ENCODE measurements around the gene KIF26A. TPM values are rescaled to one million over a fixed set of nuclear protein-coding genes. Genes with fewer than 3 reads are reported as not detected.
A peak's percentile ranks its signal among the peaks of the same experiment; 100 is the strongest.
"Not testable (repeated sequence)": the region's sequence is repeated elsewhere in the genome, so short reads cannot be mapped to it uniquely, and the experiment has no call there.

KIF26A gene
- total RNA-seq, 2 donors from 2014 or later, result 1.1 to 1.6 TPM

DNA sequence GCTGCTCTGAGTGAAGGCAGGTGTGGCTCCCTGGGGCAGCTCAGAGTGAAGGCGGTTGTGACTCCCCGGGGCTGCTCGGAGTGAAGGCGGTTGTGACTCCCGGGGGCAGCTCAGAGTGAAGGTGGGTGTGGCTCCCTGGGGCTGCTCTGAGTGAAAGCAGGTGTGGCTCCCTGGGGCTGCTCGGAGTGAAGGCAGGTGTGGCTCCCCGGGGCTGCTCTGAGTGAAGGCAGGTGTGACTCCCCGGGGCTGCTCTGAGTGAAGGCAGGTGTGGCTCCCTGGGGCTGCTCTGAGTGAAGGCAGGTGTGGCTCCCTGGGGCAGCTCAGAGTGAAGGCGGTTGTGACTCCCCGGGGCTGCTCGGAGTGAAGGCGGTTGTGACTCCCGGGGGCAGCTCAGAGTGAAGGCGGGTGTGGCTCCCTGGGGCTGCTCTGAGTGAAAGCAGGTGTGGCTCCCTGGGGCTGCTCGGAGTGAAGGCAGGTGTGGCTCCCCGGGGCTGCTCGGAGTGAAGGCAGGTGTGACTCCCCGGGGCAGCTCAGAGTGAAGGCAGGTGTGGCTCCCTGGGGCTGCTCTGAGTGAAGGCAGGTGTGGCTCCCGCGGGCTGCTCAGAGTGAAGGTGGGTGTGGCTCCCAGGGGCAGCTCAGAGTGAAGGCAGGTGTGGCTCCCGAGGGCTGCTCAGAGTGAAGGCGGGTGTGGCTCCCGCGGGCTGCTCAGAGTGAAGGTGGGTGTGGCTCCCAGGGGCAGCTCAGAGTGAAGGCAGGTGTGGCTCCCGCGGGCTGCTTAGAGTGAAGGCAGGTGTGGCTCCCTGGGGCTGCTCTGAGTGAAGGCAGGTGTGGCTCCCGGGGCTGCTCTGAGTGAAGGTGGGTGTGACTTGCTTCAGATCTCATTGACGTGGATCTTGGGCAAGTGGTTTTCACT, 87.1 kb downstream of the KIF26A start:
- not testable (repeated sequence) for H3K4me3 Mint-ChIP-seq; H3K9me3 Mint-ChIP-seq; H3K27me3 Mint-ChIP-seq; H3K27ac Mint-ChIP-seq; H3K4me1 Mint-ChIP-seq; H3K36me3 Mint-ChIP-seq (ENCODE audit: low read depth); ATAC-seq (replicated peaks)

- Mint-ChIP-seq H3K9me3 (peaks cover 4% of the 10 kb centered on the region), H3K27ac (no peak overlapping the region), H3K36me3 (ENCODE audit: low read depth) (no peaks in the 10 kb centered on the region), H3K27me3 (peaks cover 4% of the 10 kb centered on the region), H3K4me3 (no peak overlapping the region), H3K4me1 (peaks cover 6% of the 10 kb centered on the region)
- no peak for ATAC-seq (replicated peaks)
Observed at GRCh38 chr14:104226421-104227383, 88.3 kb downstream of the KIF26A start.

- H3K4me1 Mint-ChIP-seq, result peaks cover 6% of the 10 kb centered on the region
- peaks cover 4% of the 10 kb centered on the region for H3K27me3 Mint-ChIP-seq
- H3K27ac Mint-ChIP-seq, result peak overlapping the region; percentile 69
- H3K4me3 Mint-ChIP-seq, result peak overlapping the region; percentile 34
- no peaks in the 10 kb centered on the region for H3K36me3 Mint-ChIP-seq (ENCODE audit: low read depth)
- ATAC-seq (replicated peaks), result peak; percentile 99
- peaks cover 4% of the 10 kb centered on the region for H3K9me3 Mint-ChIP-seq
Observed at GRCh38 chr14:104227806-104228205, 89.4 kb downstream of the KIF26A start.

DNA sequence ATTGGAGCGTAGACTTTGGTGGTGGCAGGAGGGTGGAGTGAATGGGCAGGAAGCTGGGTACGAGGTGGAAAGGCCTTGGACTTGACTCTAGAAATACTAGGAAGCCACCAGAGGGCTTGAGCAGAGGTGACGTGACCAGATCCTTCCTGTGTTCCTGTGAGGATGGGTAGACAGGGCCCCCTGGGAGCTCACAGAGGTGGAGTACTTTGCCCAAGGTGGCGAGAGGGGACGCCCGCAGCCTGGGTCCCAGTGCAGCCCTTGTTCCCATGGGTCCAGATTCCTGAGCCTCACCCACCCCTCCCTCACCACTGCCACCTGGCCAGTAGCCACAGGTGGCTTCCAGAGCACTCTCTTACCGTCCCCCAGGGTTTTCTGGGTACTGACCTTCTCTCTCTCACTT, 89.8 kb downstream of the KIF26A start:
- peaks cover 4% of the 10 kb centered on the region for H3K9me3 Mint-ChIP-seq
- no peak for ATAC-seq (replicated peaks)
- peaks cover 6% of the 10 kb centered on the region for H3K4me1 Mint-ChIP-seq
- H3K4me3 Mint-ChIP-seq, result peak overlapping the region; percentile 34
- H3K36me3 Mint-ChIP-seq (ENCODE audit: low read depth), result no peaks in the 10 kb centered on the region
- peak overlapping the region; percentile 69 for H3K27ac Mint-ChIP-seq
- peaks cover 4% of the 10 kb centered on the region for H3K27me3 Mint-ChIP-seq

DNA sequence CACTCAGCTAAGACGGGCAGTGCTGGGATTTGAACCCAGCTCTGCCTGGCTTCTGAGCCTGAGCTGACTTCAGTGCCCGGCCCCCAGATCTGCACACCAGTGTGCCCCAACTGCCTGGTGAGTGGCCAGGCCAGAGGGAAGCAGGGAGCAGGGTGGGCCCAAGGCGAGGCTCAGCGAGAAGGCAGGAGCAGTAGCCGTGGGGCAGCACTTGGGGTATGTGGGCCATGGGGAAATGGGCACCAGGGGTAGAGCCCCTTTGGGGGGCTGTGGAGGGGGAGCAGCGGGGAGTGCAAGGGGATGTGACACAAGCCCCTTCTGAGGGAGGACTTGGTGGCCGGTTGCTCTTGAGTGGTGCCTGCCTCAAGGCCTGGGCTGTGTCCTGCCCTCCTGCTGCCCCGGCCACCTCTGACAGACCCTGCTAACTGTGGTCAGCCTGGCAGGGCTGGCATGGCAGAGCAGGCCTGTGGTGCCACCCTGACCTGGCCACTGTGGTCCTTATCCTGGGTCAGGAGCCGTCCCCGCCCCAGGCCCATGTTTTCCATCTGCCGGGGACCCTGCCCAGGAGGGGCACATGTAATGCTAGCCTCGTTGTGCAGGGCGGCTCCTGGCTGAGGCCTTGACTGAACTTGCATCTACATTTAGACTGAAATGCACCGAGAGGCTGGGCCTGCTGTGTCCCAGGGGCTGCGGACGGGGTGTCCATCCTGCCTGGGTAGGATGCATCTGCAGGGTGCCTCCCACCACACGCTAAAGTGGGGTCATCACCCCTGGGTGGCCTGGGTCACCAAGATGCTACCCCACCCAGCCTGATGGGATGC, 90.5 kb downstream of the KIF26A start:
- peak overlapping the region; percentile 69 for H3K27ac Mint-ChIP-seq
- H3K9me3 Mint-ChIP-seq, result peaks cover 9% of the 10 kb centered on the region

GRCh38 chr14:104229534-104230055, 91.2 kb downstream of the KIF26A start:
- no peaks in the 10 kb centered on the region for H3K27me3 Mint-ChIP-seq
- no peak for ATAC-seq (replicated peaks)
- no peaks in the 10 kb centered on the region for H3K36me3 Mint-ChIP-seq (ENCODE audit: low read depth)
- peaks cover 6% of the 10 kb centered on the region for H3K4me1 Mint-ChIP-seq
- no peak overlapping the region for H3K27ac Mint-ChIP-seq
- H3K9me3 Mint-ChIP-seq, result peaks cover 9% of the 10 kb centered on the region
- H3K4me3 Mint-ChIP-seq, result no peak overlapping the region

More for the DNA sequence above, 90.5 kb downstream of the KIF26A start:
- no peak for ATAC-seq (replicated peaks)
- peaks cover 3% of the 10 kb centered on the region for H3K27me3 Mint-ChIP-seq
- peaks cover 6% of the 10 kb centered on the region for H3K4me1 Mint-ChIP-seq
- H3K4me3 Mint-ChIP-seq, result no peak overlapping the region
- no peaks in the 10 kb centered on the region for H3K36me3 Mint-ChIP-seq (ENCODE audit: low read depth)

DNA sequence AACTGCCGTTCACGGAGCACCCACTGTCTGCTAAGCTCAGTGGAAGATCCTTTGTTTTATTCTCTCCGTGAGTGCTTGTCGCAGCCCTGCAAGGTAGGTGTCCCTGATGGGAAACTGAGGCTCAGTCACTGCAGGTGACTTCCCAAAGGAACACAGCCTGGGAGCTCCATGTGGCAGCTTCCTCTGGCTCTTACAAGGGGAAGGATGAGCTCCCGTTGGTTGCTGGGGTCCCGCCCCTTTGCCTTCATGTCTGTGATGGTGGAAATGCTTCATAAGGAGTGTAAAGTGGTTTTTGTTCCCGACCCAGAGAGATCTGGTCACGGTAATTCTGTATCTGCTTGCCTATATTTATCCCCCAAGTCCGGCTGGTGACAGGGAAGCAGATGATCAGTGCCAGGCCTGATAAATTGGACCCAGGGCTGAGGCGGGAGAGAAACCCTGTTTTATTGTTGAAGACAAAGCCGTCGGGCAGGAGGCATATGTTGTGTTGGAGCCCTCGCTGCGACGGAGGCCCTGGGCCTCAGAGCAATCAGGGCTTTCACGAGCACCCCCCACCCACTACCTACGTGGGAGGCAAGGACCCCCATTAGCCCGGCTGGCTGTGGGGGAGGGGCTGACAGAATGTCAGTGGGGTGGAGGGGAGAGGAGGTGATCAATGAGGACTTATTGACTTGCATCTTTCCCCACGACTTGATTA, 91.9 kb downstream of the KIF26A start:
- Mint-ChIP-seq H3K4me3 (no peak overlapping the region), H3K27ac (no peak overlapping the region), H3K9me3 (peaks cover 9% of the 10 kb centered on the region), H3K36me3 (ENCODE audit: low read depth) (no peaks in the 10 kb centered on the region), H3K27me3 (no peaks in the 10 kb centered on the region), H3K4me1 (peaks cover 6% of the 10 kb centered on the region)
- no peak for ATAC-seq (replicated peaks)

Other genes with a start within 250 kb of the KIF26A start
- under 1 TPM in 1 of 2 donors, not detected in 1; 0.95 TPM for gene TDRD9, start 210.1 kb upstream of the KIF26A start, total RNA-seq
- not detected for gene RD3L, start 196.1 kb upstream of the KIF26A start, total RNA-seq
- gene ASPG, start 52.9 kb upstream of the KIF26A start, total RNA-seq, result not detected

All from activated T-helper 17 cell treated with anti-CD3 and anti-CD28 coated beads, Interleukin-2, amount 50 U/mL, for 72 hours (primary cell).